SK-N-SH treated with all-trans-retinoic acid at 6 μM for 48 hours (cell line): Measurements from ENCODE around the gene KCNK10.
A peak's percentile ranks its signal among the peaks of the same experiment; 100 is the strongest.

Experiments used
- ATAC-seq: fragments of 200-7000 bp; cut with Tn5 transposase; 3 replicates; pipeline ENCODE4 v1.9.1; 2020; ENCODE audit warnings: mild to moderate bottlenecking, moderate library complexity
- ARNTL ChIP-seq: fragments of 450-650 bp; formaldehyde crosslinking; IDR thresholded peaks from 2 replicates; pipeline ENCODE4 v1.5.0; 2020; ENCODE audit warnings: low read depth, mild to moderate bottlenecking, moderate library complexity, borderline replicate concordance
- CREB5 ChIP-seq: fragments of 250-450 bp; sonication (Bioruptor Pico); IDR thresholded peaks from 2 replicates; pipeline ENCODE4 v1.5.1; 2020; ENCODE audit warnings: low read depth, mild to moderate bottlenecking, moderate library complexity
- CSRNP3 ChIP-seq: fragments of 250-450 bp; sonication (Bioruptor Pico); IDR thresholded peaks from 2 replicates; pipeline ENCODE4 v1.5.1; 2021; ENCODE audit warnings: mild to moderate bottlenecking, moderate library complexity
- ESRRG ChIP-seq: fragments of 250-450 bp; sonication (Bioruptor Pico); IDR thresholded peaks from 2 replicates; pipeline ENCODE4 v1.6.1; 2021; ENCODE audit warnings: mild to moderate bottlenecking
- GLIS3 ChIP-seq: fragments of 250-450 bp; sonication (Bioruptor Pico); IDR thresholded peaks from 2 replicates; pipeline ENCODE4 v1.5.0; 2020; ENCODE audit warnings: mild to moderate bottlenecking, moderate library complexity
- ISL1 ChIP-seq: fragments of 250-450 bp; sonication (Bioruptor Pico); IDR thresholded peaks from 2 replicates; pipeline ENCODE4 v2.1.2; 2022; ENCODE audit warnings: mild to moderate bottlenecking, moderate library complexity
- OSR1 ChIP-seq: fragments of 250-450 bp; sonication (Bioruptor Pico); IDR thresholded peaks from 2 replicates; pipeline ENCODE4 v1.8.0; 2022; ENCODE audit warnings: moderate library complexity, mild to moderate bottlenecking, inconsistent platforms
- PATZ1 ChIP-seq: fragments of 250-450 bp; sonication (Bioruptor Pico); IDR thresholded peaks from 2 replicates; pipeline ENCODE4 v1.8.0; 2020; ENCODE audit warnings: mild to moderate bottlenecking, moderate library complexity, borderline replicate concordance
- POU6F1 ChIP-seq: fragments of 250-450 bp; sonication (Bioruptor Pico); IDR thresholded peaks from 2 replicates; pipeline ENCODE4 v1.8.0; 2021; ENCODE audit warnings: low read depth, mild to moderate bottlenecking, moderate library complexity, borderline replicate concordance
- PPARA ChIP-seq: fragments of 250-450 bp; sonication (Bioruptor Pico); IDR thresholded peaks from 2 replicates; pipeline ENCODE4 v1.5.0; 2020; ENCODE audit warnings: mild to moderate bottlenecking, borderline replicate concordance
- SNAI2 ChIP-seq: fragments of 250-450 bp; sonication (Bioruptor Pico); IDR thresholded peaks from 2 replicates; pipeline ENCODE4 v1.5.0; 2020; ENCODE audit warnings: mild to moderate bottlenecking, moderate library complexity
- TCF4 ChIP-seq: fragments of 250-450 bp; sonication (Bioruptor Pico); IDR thresholded peaks from 2 replicates; pipeline ENCODE4 v1.8.0; 2021; ENCODE audit warnings: mild to moderate bottlenecking, moderate library complexity, borderline replicate concordance
- TOX ChIP-seq: fragments of 250-450 bp; sonication (Bioruptor Pico); IDR thresholded peaks from 2 replicates; pipeline ENCODE4 v1.8.0; 2021; ENCODE audit warnings: mild to moderate bottlenecking, moderate library complexity, borderline replicate concordance
- ZC3H10 ChIP-seq: fragments of 250-450 bp; sonication (Bioruptor Pico); IDR thresholded peaks from 2 replicates; pipeline ENCODE4 v1.5.1; 2021; ENCODE audit warnings: mild to moderate bottlenecking, moderate library complexity
- ZFP3 ChIP-seq: fragments of 250-450 bp; sonication (Bioruptor Pico); IDR thresholded peaks from 2 replicates; pipeline ENCODE4 v1.5.0; 2020; ENCODE audit warnings: mild to moderate bottlenecking, moderate library complexity
- ZFP30 ChIP-seq: fragments of 450-650 bp; formaldehyde crosslinking; IDR thresholded peaks from 2 replicates; pipeline ENCODE4 v1.5.0; 2022; ENCODE audit warnings: mild to moderate bottlenecking, moderate library complexity
- ZNF565 ChIP-seq: fragments of 450-650 bp; formaldehyde crosslinking; conservative IDR thresholded peaks from 2 replicates; pipeline ENCODE4 v1.5.0; 2020; ENCODE audit warnings: low read depth, mild to moderate bottlenecking, moderate library complexity
- ZNF70 ChIP-seq: fragments of 450-650 bp; formaldehyde crosslinking; IDR thresholded peaks from 2 replicates; pipeline ENCODE4 v1.5.0; 2020; ENCODE audit warnings: mild to moderate bottlenecking, moderate library complexity

Gene KCNK10

GRCh38 chr14:88170333-88170732, 152.7 kb downstream of the KCNK10 start:
- TF ChIP-seq ISL1 (CRISPR knock-in tag) (no peak), CREB5 (no peak), ZNF565 (CRISPR knock-in tag) (no peak), ESRRG (CRISPR knock-in tag) (no peak), CSRNP3 (CRISPR knock-in tag) (no peak), ZFP3 (CRISPR knock-in tag) (no peak), TOX (CRISPR knock-in tag) (no peak), SNAI2 (CRISPR knock-in tag) (no peak), POU6F1 (CRISPR knock-in tag) (no peak), ZNF70 (CRISPR knock-in tag) (no peak), PPARA (no peak), TCF4 (CRISPR knock-in tag) (no peak), ARNTL (CRISPR knock-in tag) (no peak), OSR1 (CRISPR knock-in tag) (no peak)
- ATAC-seq: no peak

- peak; percentile 87 for ATAC-seq
- TF ChIP-seq SNAI2 (CRISPR knock-in tag) (no peak), CREB5 (no peak), TCF4 (CRISPR knock-in tag) (no peak), ZNF565 (CRISPR knock-in tag) (no peak), ZC3H10 (no peak), ESRRG (CRISPR knock-in tag) (no peak), OSR1 (CRISPR knock-in tag) (no peak), CSRNP3 (CRISPR knock-in tag) (no peak), POU6F1 (CRISPR knock-in tag) (no peak), ZFP3 (CRISPR knock-in tag) (no peak), ISL1 (CRISPR knock-in tag) (no peak)
Measured at GRCh38 chr14:88168498-88169165, 154.4 kb downstream of the KCNK10 start.

- no peak for ATAC-seq
- TF ChIP-seq ESRRG (CRISPR knock-in tag): no peak
- no peak for TF ChIP-seq GLIS3 (CRISPR knock-in tag)
- no peak for TF ChIP-seq TOX (CRISPR knock-in tag)
- TF ChIP-seq ZFP30 (CRISPR knock-in tag): no peak
- TF ChIP-seq ZNF70 (CRISPR knock-in tag): no peak
- no peak for TF ChIP-seq ZC3H10
- TF ChIP-seq SNAI2 (CRISPR knock-in tag): no peak
- TF ChIP-seq ZFP3 (CRISPR knock-in tag): no peak
Measured at GRCh38 chr14:88168025-88168424, 155.0 kb downstream of the KCNK10 start.

GRCh38 chr14:88166616-88167015, 156.5 kb downstream of the KCNK10 start:
- no peak for ATAC-seq
- TF ChIP-seq OSR1 (CRISPR knock-in tag) (no peak), PATZ1 (no peak), POU6F1 (CRISPR knock-in tag) (no peak), ESRRG (CRISPR knock-in tag) (no peak), ARNTL (CRISPR knock-in tag) (no peak), PPARA (no peak), GLIS3 (CRISPR knock-in tag) (no peak), CSRNP3 (CRISPR knock-in tag) (no peak), ISL1 (CRISPR knock-in tag) (no peak), TOX (CRISPR knock-in tag) (no peak)
